Measurements from ENCODE around the gene PTH2R.
"Not testable (repeated sequence)": the region's sequence is repeated elsewhere in the genome, so short reads cannot be mapped to it uniquely, and the experiment has no call there.

PTH2R gene

DNA sequence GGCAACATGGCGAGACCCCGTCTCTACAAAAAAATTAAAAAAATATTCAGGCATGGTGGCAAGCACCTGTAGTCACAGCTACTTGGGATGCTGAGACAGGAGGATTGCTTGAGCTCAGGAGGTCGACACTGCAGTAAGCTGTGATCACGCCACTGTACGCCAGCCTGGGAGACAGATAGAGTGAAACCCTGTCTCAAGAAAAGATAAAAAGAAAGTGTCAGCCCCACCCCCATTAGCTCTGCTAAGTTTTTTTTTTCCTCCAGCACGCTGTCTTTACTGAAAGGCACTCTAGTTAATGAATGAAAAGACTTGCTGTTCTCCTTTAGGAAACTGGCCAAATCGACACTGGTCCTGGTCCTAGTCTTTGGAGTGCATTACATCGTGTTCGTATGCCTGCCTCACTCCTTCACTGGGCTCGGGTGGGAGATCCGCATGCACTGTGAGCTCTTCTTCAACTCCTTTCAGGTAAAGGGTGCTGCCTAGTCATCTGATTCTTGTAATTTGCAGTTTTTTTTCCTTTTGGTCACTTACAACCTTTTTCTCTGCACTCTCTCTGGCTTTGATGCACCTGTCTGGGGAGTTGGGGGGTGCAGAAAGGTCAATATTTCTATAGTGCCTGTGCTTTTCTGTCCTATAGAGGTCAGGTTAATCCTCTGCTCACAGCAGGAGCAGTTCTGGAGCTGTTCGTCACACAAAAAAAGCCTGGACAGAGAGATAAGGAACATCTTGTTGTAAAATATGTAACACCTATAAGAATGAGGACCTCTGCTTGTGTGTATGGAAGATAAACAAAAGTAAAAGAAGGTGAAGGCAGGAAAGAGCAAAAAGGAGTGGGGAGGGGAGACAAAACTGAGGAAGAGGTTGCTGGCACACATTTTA, 82.3 kb downstream of the PTH2R start:
- no peak for DNase-seq

DNA sequence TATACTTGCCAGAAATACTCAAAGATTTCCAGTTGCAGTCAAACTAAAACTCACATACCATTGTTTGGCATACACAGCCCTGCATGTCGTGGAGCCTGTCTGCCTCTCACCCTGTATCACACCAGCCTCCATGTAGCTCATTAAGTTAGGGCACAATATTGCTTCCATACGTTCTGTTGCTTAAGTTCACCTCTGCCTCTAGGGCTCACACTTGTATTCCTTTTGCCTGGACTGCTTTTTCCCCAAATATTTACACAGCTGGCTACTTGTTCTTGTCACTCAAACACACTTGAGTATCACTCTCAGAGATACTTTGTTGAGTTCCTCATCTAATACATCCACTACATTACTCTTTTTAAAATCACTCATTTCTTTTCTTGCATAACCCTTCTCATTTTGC, 83.1 kb downstream of the PTH2R start:
- DNase-seq, result no peak

DNA sequence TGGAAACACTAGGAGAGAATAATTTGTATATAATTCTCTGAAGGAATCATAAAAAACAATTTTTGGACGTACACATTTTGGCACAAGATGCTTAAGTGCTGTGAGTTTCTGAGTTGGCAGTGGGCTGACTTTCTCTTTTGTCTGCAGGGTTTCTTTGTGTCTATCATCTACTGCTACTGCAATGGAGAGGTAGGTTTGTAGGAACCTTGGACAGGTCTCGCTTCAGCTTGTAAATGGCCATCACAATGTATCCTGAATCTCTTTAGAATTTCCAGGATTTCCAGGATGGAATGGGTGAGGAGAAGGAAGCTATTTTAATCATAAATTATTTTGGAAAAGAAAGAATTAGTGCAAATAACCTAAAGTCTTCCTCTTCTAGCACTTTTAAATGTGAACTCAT, 83.9 kb downstream of the PTH2R start:
- no peak for DNase-seq

DNA sequence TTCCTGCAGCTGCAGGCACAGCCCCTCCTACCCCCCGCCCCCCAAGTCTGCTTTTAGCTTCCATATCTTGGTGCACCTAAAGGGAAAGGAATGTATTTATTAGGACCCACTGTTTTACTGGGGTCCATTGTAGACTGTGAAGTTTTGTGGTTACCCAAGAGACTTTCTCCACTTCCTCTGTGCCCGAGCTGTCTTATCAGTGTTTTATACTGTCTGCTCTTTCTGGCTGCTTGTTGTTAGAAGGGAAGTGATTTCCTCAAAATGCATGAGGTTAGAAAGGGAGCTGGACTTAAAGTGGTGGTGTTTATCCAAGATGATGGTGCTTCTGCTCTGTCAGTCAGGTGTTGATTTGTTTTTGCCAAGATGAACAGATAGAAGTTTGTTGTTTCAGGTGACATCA, 85.0 kb downstream of the PTH2R start:
- no peak for DNase-seq

DNA sequence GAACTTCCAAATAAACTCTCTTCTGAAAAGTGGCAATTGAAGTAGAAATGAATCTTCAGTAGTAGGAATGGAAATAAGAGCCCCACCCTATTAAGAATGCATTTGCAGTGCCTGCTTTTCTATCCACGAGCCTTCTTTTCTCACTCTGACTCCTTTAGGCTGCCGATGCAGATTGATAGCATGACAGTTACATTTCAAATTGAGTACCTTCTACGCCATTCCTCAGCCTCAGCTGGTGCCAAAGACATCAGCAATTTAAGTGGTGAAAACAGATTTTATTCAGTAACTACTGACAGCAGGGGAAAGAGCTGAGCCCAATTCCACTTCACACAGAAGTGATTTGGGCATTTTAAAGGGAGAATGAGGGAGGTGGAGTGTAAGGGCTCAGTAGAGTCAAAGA, 85.5 kb downstream of the PTH2R start:
- no peak for DNase-seq

GRCh38 chr2:208493186-208493585, 86.6 kb downstream of the PTH2R start:
- no peak for DNase-seq

DNA sequence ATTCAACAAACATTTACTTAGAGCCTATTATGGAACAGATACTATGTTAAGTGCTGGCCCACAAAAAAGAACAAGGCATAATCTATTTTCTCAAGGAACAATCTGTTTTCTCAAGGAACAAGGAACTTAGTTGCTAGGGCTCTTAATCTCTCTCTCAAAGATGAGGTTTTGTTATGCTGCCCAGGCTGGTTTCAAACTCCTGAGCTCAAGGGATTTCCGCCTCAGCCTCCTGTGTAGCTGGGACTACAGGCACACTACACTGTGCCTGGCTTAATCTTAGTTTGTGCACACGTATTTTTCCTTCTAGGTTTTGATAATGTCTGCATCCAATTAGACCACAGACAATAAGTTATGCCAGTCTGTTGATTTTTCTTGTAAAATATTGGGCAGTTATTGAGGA, 89.5 kb downstream of the PTH2R start:
- DNase-seq, result no peak

GRCh38 chr2:208501206-208501605, 94.6 kb downstream of the PTH2R start:
- DNase-seq, result no peak

- no peak for DNase-seq
Measured at GRCh38 chr2:208502288-208502687, 95.7 kb downstream of the PTH2R start.

DNA sequence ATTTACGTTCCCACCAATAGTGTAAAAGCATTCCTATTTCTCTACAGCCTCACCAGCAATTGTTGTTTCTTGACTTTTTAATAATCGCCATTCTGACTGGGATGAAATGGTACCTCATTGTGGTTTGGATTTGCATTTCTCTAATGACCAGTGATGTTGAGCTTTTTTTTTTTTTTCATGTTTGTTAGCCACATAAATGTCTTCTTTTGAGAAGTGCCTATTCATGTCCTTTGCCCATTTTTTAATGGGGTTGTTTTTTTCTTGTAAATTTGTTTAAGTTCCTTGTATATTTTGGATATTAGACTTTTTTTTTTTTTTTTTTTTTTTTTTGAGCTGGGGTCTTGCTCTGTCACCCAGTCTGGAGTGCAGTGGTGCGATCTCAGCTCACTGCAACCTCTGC, 98.8 kb downstream of the PTH2R start:
- DNase-seq, result not testable (repeated sequence)

DNA sequence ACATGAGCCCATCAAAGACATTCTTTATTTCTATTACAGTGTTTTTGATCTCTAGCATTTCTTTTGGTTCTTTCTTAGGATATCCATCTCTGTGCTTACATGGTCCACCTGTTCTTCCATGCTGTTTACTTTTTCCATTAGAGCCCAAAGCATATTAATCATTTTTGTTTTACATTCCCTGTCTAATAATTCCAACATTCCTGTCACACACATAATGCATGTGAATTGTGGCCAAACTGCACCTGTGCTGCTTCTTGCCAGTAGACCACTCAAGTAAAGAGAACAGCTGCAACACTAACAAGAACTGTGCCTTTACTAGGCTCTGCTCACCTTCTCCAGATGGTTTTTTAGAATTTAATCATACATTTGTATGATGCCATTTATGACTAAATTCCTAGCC, 103.0 kb downstream of the PTH2R start:
- no peak for DNase-seq

GRCh38 chr2:208511016-208511415, 104.4 kb downstream of the PTH2R start:
- DNase-seq, result no peak

DNA sequence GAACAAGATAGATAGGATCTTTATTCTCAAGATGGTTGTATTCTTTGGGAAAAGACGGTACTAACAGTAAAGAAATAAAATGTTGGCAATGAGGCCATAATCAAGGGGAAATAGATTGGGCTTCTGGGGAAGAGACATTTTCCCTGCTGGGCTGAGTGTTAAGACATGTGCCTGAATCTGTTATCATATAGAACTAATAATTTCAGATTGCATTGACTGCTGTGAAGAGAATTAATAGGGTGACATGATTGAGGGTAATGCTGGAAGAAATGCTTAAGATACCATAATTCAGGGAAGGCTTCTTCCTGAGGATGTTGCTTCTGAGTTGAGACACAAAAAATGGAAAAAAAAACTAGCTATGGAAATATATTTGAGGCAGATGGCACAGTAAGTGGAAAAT, 105.0 kb downstream of the PTH2R start:
- DNase-seq, result no peak

GRCh38 chr2:208515099-208515498, 108.5 kb downstream of the PTH2R start:
- DNase-seq, result no peak

DNA sequence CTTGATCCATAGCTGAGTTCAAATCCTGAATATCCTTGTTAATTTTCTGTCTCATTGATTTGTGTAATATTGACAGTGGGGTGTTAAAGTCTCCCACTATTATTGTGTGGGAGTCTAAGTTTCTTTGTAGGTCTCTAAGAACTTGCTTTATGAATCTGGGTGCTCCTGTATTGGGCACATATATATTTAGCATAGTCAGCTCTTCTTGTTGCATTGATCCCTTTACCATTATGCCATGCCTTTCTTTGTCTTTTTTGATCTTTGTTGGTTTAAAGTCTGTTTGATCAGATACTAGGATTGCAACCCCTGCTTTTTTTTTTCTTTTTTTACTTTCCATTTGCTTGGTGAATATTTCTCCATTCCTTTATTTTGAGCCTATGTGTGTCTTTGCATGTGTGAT, 116.5 kb downstream of the PTH2R start:
- not testable (repeated sequence) for DNase-seq

GRCh38 chr2:208525165-208525564, 118.6 kb downstream of the PTH2R start:
- DNase-seq, result not testable (repeated sequence)

GRCh38 chr2:208529796-208530195, 123.2 kb downstream of the PTH2R start:
- DNase-seq, result no peak

DNA sequence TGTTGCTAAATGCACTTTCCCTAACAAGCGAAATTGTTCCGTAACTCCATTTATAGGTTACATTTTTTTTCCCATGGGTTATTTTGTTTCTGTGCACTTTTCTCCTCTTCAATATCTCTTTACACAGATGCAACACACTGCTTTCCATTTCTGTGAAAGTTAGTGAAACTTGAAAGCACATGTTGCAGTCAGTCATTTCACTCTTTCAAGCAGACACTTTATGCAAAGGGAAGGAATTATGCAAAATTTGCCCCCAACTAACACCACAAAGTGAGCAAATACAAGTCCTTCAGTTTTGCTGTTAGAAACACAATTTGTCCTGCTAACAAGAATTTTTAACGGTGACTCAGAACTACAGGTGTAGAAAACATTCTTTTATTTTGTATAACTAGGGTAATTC, 124.8 kb downstream of the PTH2R start:
- no peak for DNase-seq

GRCh38 chr2:208535578-208535977, 129.0 kb downstream of the PTH2R start:
- DNase-seq, result not testable (repeated sequence)

DNA sequence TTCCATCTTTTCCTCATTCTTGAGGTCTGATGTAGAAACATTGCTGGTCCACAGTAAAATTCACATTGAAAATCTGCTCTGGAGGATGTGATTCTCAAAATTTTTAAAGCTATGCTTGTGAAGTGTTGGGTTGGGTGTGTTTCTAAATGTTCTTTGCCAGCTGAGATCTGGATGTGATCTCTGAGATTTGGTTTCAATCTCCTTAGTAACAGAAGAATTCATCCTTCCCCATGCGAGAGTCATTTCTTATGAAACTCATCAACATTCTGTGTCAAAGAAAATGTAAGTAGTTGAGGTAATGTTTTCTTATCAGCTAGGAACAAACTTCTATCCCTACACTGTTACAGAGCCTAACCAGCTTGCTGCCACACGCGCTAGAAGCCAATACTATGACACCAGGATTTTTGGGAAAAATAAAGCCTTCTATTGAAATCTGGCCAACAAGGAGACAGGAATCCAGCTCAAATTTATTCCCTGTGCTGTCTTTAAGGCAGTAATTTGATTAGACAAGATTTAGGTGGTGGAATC, 134.9 kb downstream of the PTH2R start:
- no peak for DNase-seq

DNA sequence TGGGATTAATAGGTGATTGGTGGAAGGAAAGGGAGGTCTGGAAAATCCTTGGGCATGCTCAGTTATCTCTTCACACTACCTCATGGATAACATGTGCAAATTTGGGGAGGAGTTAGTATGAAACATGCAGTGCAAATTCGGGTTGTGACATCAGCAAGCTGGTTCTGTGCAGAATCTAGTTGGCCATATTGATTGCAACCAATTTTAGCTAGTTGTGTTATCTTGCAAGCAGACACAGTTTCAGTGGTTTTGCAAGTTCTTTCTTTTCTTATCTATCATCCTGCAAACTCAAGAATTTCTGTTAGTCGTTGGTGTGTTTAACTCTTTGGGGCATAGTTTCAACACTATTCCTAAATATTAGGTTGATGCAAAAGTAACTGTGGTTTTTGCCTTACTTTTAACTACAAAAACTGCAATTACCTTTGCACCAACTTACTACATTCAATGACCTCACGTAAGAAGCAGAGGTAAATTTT, 135.4 kb downstream of the PTH2R start:
- DNase-seq, result no peak

DNA sequence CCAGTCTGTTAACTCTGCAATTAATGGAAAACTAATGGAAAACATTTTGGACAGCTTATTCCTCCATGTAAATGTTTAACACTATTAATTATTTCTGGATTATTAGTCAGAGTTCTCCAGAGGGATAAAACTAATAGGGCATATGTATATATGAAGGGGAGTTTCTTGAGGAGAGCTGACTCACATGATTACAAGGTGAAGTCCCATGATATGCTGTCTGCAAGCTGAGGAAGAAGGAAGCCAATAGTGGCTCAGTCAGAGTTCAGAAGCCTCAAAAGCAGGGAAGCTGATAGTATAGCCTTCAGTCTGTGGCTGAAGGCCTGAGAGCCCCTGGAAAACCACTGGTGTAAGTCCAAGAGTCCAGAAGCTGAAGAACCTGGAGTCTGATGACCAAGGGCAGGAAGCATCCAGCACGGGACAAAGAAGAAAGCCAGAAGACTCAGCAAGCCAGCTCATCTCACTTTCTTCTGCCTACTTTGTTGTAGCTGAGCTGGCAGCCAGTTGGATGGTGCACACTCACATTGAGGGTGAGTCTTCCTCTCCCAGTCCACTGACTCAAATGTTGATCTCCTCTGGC, 136.0 kb downstream of the PTH2R start:
- DNase-seq, result no peak

Data from CD4-positive, alpha-beta T cell treated with Interleukin-12 subunit alpha and Interleukin-12 subunit beta, for 1 hour (primary cell).